Panc1 (cell line): ENCODE results near the gene PIERCE2. TPM values are rescaled to one million over a fixed set of nuclear protein-coding genes. Genes with fewer than 3 reads are reported as not detected.

Source experiments
- ATAC-seq: fragments of 200-7000 bp; cut with Tn5 transposase; 2 replicates; pipeline ENCODE4 v1.9.1; 2020; ENCODE audit warnings: mild to moderate bottlenecking, moderate library complexity
- BruUV-seq: library from RNA; stranded (reverse); fragments of 400-500 nt; replicated peaks from 2 replicates; lab custom pipeline; 2021; lab: Mats Ljungman, UMichigan
- CTCF ChIA-PET: fragments of 300-600 bp; sonication (Branson Sonifier 250); formaldehyde crosslinking; loops from one replicate; lab custom pipeline; 2022; ENCODE audit warnings: antibody characterized with exemption; lab: Charles Lee
- POLR2A ChIA-PET: fragments of 300-600 bp; sonication (Branson Sonifier 250); formaldehyde crosslinking; loops from one replicate; lab custom pipeline; 2022; ENCODE audit warnings: antibody characterized with exemption; lab: Charles Lee
- DNase-seq: peaks from one replicate; pipeline ENCODE4 v3.0.0-alpha.2; 2010; ENCODE audit warnings: low read depth, low spot score
- H3K27ac ChIP-seq: 2 replicates; pipeline ENCODE4 v1.5.1; 2011; ENCODE audit warnings: mild to moderate bottlenecking, low read length, inconsistent platforms
- H3K27me3 ChIP-seq: fragments of 200-500 bp; sonication (Bioruptor generic); 2 replicates; pipeline ENCODE4 v1.6.0; 2014; ENCODE audit warnings: low read length, inconsistent platforms; ENCODE audit not compliant: control insufficient read depth, insufficient read depth
- H3K36me3 ChIP-seq: fragments of 200-500 bp; sonication (Bioruptor generic); 2 replicates; pipeline ENCODE4 v1.5.1; 2014; ENCODE audit warnings: inconsistent platforms, mild to moderate bottlenecking, low read length, moderate library complexity; ENCODE audit not compliant: control insufficient read depth, insufficient read depth
- H3K4me1 ChIP-seq: 2 replicates; pipeline ENCODE4 v1.5.1; 2011; ENCODE audit warnings: inconsistent platforms, mild to moderate bottlenecking, low read length, moderate library complexity; ENCODE audit not compliant: control insufficient read depth, insufficient read depth
- H3K4me3 ChIP-seq, 2 experiments: 2 replicates each; pipeline ENCODE4 v1.5.1; 2011 to 2012; ENCODE audit warnings: low read depth in 2 of 2, low read length in 2 of 2, mild to moderate bottlenecking in 2 of 2, inconsistent platforms in 1 of 2, moderate library complexity in 1 of 2
- H3K9me3 ChIP-seq: fragments of 200-500 bp; sonication (Bioruptor generic); 2 replicates; pipeline ENCODE4 v1.5.1; 2014; ENCODE audit warnings: low read depth, mild to moderate bottlenecking, inconsistent platforms, low read length, moderate library complexity; ENCODE audit not compliant: control insufficient read depth, insufficient read depth
- POLR2AphosphoS5 ChIP-seq: IDR thresholded peaks from 2 replicates; pipeline ENCODE4 v1.6.1; 2012; ENCODE audit warnings: mild to moderate bottlenecking, low read depth, low read length, moderate library complexity
- REST ChIP-seq, 2 experiments: IDR thresholded peaks; 2 replicates each; pipeline ENCODE4 v1.6.1; 2011 to 2012; ENCODE audit warnings: low read depth in 2 of 2, control low read depth in 1 of 2, low read length in 1 of 2, mild to moderate bottlenecking in 1 of 2, moderate library complexity in 1 of 2; ENCODE audit not compliant: insufficient read depth in 1 of 2
- SIN3A ChIP-seq: IDR thresholded peaks from 2 replicates; pipeline ENCODE4 v1.6.1; 2012; ENCODE audit warnings: low read depth, mild to moderate bottlenecking, low read length, moderate library complexity, borderline replicate concordance; ENCODE audit not compliant: insufficient read depth
- TCF7L2 ChIP-seq: IDR thresholded peaks from 2 replicates; pipeline ENCODE4 v1.6.1; 2011; ENCODE audit warnings: mild to moderate bottlenecking, low read depth, low read length, inconsistent platforms
- in situ Hi-C: cut with HindIII; loops from 2 replicates; pipeline ENCODE4 v1.10.0; 2016; ENCODE audit warnings: low sequenced_read_pairs, low pct_unique_long_range_greater_than_20kb
- intact Hi-C: fragments of 100-400 bp; cut with micrococcal nuclease; formaldehyde crosslinking; loops from one replicate; pipeline ENCODE4 v1.10.0; 2022; ENCODE audit not compliant: unreplicated experiment
- total RNA-seq: library from RNA; stranded (reverse); gene quantifications from one replicate; pipeline ENCODE4 v1.2.1, GENCODE V29; 2021; ENCODE audit not compliant: unreplicated experiment
- TF ChIP-seq, protein P1 (sequence below): fragments of 450-650 bp; IDR thresholded peaks from 2 replicates; pipeline ENCODE4 v1.5.1; 2017; ENCODE audit warnings: mild to moderate bottlenecking

Gene PIERCE2
- total RNA-seq, 1 experiment from 2014 or later, result 2.8 TPM

GRCh38 chr15:55379095-55379494 lies 29.2 kb upstream of the PIERCE2 start:
- Histone ChIP-seq H3K4me3 (no peak overlapping the region), H3K4me1 (no peaks in the 10 kb centered on the region), H3K27ac (no peak overlapping the region), H3K9me3 (no peaks in the 10 kb centered on the region), H3K27me3 (no peaks in the 10 kb centered on the region), H3K36me3 (no peaks in the 10 kb centered on the region)
- intact Hi-C loops, result no loop called here
- ATAC-seq (no peak), DNase-seq (no peak)
- BruUV-seq, result no TSS peak
- TF ChIP-seq, protein P1, sequence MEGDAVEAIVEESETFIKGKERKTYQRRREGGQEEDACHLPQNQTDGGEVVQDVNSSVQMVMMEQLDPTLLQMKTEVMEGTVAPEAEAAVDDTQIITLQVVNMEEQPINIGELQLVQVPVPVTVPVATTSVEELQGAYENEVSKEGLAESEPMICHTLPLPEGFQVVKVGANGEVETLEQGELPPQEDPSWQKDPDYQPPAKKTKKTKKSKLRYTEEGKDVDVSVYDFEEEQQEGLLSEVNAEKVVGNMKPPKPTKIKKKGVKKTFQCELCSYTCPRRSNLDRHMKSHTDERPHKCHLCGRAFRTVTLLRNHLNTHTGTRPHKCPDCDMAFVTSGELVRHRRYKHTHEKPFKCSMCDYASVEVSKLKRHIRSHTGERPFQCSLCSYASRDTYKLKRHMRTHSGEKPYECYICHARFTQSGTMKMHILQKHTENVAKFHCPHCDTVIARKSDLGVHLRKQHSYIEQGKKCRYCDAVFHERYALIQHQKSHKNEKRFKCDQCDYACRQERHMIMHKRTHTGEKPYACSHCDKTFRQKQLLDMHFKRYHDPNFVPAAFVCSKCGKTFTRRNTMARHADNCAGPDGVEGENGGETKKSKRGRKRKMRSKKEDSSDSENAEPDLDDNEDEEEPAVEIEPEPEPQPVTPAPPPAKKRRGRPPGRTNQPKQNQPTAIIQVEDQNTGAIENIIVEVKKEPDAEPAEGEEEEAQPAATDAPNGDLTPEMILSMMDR, result no peak
- TF ChIP-seq POLR2AphosphoS5 (no peak), REST (IDR thresholded peaks at IDR 0.05; ENCODE audit: insufficient read depth in 1 of 2, low read depth in 2 of 2, low read length in 1 of 2) (no peak), TCF7L2 (no peak), SIN3A (no peak)
- POLR2A ChIA-PET, result no interaction called here
- CTCF ChIA-PET, result no interaction called here
- in situ Hi-C loops, result no loop called here

GRCh38 chr15:55381595-55381994 lies 26.7 kb upstream of the PIERCE2 start:
- BruUV-seq, result no TSS peak
- Histone ChIP-seq H3K27me3 (no peaks in the 10 kb centered on the region), H3K36me3 (no peaks in the 10 kb centered on the region), H3K4me1 (no peaks in the 10 kb centered on the region), H3K9me3 (no peaks in the 10 kb centered on the region), H3K4me3 (no peak overlapping the region), H3K27ac (no peak overlapping the region)
- ATAC-seq, result no peak
- DNase-seq, result no peak
- in situ Hi-C loops (no loop called here), intact Hi-C loops (no loop called here)
- POLR2A ChIA-PET, result interaction anchor here (0.9 kb wide), 1 partner anchor 27 kb away, joined by 5 read pairs; the partner anchor contains the start of genes CCPG1 and PIERCE2
- CTCF ChIA-PET, result no interaction called here
- TF ChIP-seq TCF7L2 (no peak), SIN3A (no peak), REST (IDR thresholded peaks at IDR 0.05; ENCODE audit: insufficient read depth in 1 of 2, low read depth in 2 of 2, low read length in 1 of 2) (no peak), POLR2AphosphoS5 (no peak)
- TF ChIP-seq, protein P1, result no peak
